Measurements from ENCODE around the gene CAMKV.

GRCh38 chr3:49844464-49845183 lies 25.1 kb downstream of the CAMKV start:
- TF ChIP-seq, protein P1, sequence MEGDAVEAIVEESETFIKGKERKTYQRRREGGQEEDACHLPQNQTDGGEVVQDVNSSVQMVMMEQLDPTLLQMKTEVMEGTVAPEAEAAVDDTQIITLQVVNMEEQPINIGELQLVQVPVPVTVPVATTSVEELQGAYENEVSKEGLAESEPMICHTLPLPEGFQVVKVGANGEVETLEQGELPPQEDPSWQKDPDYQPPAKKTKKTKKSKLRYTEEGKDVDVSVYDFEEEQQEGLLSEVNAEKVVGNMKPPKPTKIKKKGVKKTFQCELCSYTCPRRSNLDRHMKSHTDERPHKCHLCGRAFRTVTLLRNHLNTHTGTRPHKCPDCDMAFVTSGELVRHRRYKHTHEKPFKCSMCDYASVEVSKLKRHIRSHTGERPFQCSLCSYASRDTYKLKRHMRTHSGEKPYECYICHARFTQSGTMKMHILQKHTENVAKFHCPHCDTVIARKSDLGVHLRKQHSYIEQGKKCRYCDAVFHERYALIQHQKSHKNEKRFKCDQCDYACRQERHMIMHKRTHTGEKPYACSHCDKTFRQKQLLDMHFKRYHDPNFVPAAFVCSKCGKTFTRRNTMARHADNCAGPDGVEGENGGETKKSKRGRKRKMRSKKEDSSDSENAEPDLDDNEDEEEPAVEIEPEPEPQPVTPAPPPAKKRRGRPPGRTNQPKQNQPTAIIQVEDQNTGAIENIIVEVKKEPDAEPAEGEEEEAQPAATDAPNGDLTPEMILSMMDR (conservative IDR thresholded peaks at IDR 0.05; ENCODE audit: low read depth, low read length) = no peak
- TF ChIP-seq EZH2 (IDR thresholded peaks at IDR 0.05; ENCODE audit: low read length, unreplicated experiment) (no peak), EZH2phosphoT487 (IDR thresholded peaks at IDR 0.05; ENCODE audit: borderline replicate concordance, low read length) (no peak)

Data from PC-3 (cell line).